ENCODE results near the gene TMPRSS2.
"Not testable (repeated sequence)": the region's sequence is repeated elsewhere in the genome, so short reads cannot be mapped to it uniquely, and the experiment has no call there.

Gene TMPRSS2

DNA sequence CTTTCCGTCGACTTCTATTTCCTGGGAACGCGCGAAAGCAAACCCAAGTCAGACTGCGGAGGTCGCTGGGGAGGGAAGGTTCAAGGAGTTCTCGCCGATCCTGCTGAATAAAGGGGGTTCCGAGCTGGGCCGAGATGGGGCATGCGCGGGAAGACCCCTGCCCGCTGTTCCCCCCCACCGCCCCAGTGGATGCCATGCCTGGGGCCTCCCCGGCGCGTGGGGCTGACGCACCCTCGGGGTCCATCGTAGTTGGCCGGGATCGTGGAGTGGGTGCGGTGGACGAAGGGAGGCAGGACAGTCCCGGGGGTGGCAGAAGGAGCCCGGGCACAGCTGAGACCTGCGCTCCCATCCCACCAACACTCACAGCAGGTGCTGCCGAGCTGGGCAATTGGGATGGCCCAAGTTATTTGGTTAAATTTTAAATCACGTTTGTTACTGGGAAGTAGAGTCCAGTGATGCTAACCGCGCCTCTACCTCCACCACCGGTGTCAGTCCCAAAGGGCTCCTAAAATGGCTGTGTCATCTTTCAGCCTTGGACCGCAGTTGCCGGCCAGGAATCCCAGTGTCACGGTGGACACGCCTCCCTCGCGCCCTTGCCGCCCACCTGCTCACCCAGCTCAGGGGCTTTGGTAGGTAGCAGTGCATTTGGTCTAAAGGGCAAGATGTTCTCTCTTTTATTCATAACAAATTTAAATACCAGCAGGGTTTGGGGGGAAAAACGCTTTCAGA, 81.1 kb downstream of the TMPRSS2 start:
- DNase-seq (ENCODE audit: low read depth) = no peak

DNA sequence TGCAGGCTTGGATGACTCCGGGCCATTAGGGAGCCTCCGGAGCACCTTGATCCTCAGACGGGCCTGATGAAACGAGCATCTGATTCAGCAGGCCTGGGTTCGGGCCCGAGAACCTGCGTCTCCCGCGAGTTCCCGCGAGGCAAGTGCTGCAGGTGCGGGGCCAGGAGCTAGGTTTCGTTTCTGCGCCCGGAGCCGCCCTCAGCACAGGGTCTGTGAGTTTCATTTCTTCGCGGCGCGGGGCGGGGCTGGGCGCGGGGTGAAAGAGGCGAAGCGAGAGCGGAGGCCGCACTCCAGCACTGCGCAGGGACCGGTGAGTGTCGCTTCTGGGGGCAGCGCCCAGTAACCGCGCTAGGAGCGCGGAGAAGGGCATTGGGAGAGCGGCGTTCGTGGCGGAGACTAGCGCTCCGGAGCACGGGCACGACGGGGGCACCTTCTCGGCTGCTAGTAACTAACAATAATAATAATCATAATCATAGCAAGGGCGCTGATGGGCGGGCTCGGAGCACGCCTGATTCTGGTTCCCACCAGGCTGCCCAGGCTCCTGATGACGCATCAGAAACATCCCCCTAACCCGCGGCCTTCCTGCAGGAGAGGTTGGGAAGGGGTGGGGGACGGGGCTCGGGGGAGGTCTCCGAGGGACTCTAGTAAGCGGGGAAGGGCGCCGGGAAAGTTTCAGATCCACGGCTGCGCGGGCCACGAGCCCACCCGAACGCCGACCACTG, 81.8 kb downstream of the TMPRSS2 start, which contains the start of gene MX1:
TSS of gene MX1 (plus strand) at position 286 of the 722 bp plus-strand sequence. CDS start 5,832 bp downstream, outside the sequence.
- DNase-seq (ENCODE audit: low read depth) = peak; percentile 54

DNA sequence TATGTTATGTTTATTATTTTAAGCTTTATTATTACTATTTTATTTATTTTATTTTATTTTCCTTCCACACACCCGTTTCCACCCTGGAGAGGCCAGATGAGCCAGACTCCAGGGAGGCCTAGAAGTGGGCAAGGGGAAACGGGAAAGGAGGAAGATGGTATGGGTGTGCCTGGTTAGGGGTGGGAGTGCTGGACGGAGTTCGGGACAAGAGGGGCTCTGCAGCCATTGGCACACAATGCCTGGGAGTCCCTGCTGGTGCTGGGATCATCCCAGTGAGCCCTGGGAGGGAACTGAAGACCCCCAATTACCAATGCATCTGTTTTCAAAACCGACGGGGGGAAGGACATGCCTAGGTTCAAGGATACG, 82.4 kb downstream of the TMPRSS2 start:
- DNase-seq (ENCODE audit: low read depth) = no peak

DNA sequence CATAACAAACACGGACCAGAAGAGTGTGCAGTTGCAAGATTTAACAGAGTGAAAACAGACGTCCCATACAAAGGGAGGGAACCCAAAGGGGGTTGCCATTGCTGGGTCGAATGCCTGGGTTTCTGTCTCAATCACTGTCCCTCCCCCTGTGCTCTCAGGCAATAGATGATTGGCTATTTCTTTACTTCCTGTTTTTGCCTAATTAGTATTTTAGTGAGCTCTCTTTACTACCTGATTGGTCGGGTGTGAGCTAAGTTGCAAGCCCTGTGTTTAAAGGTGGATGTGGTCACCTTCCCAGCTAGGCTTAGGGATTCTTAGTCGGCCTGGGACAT, 84.7 kb downstream of the TMPRSS2 start:
- not testable (repeated sequence) for DNase-seq (ENCODE audit: low read depth)

DNA sequence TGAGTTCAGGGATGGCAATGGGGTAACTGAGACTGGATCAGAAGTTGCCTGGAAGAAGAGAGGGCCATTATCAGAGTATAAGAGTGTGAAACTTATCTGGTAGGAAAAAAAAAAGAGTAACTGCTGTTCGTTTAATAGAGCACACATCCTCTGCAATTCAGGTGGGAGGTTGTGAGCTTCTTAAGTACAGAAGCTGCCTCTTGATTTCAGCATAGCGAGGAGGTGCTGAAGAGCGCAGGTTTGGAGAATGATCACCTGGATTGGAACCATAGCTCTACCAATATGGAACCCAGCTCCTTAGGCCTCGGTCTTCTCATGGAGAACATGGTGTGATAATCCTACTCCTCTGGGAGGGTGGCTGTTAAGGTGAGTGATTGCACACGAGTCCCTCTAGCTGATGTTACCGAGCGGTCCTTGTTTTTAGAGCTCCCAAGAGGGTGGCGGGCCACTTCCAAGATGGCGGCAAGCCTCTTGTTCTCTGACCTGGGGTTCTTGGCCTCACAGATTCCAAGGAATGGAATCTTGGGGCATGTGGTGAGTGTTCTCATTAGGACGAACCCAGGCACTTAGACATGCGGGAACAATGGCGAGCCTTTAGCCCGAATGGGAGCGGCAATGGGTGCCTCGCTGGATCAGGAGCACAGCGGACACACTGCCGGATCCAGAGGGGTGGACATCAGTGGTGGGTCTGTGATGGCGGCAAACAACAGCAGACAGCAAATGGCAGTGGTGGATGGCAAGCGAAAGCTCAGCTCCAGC, 85.2 kb downstream of the TMPRSS2 start:
- no peak for DNase-seq (ENCODE audit: low read depth)

DNA sequence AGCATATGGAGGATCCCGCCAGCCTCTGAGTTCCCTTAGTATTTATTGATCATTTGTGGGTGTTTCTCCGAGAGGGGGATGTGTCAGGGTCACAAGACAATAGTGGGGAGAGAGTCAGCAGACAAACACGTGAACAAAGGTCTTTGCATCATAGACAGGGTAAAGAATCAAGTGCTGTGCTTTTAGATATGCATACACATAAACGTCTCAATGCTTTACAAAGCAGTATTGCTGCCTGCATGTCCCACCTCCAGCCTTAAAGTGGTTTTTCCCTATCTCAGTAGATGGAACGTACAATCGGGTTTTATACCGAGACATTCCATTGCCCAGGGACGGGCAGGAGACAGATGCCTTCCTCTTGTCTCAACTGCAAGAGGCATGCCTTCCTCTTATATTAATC, 87.0 kb downstream of the TMPRSS2 start:
- not testable (repeated sequence) for DNase-seq (ENCODE audit: low read depth)

DNA sequence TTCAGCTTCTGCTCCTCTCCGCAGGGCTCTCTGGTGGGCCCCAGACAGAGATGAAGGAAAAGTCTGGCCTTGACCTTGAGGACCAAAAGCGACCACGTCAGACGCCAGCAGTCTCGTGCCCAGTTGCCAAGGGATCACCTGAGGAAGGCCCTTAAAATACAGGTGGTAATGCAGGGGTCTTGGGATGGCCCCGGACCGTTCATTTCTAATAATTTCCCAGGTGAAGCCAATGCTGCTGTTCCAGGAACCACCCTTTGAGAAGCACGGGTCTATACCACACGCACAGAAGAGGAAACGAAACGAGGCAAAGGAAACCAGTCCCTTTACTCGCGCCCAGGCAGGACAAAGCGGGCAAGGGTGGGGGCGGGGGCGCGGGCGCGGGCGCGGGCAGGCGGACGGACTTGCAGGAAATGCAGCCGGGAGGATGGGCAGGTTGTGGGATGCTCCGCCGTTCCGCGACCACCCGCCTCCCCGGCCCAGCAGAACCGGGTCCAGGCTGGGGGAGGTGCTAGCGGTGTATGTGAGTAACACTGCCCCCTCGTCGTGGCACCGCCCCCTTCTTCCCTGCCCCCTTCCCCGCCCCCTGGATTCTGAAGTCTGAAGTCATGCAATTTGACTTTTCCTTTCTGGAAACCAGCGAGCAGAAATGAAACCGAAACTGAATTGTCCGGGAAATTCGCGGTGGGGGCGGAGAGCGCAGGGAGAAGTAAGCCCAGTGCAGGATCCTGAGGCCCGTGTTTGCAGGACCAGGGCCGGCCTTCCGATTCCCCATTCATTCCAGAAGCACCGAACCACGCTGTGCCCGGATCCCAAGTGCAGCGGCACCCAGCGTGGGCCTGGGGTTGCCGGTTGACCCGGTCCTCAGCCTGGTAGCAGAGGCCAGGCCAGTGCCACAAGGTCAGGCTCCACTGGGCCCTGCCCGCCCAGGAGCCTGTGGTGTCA, 87.8 kb downstream of the TMPRSS2 start:
- no peak for DNase-seq (ENCODE audit: low read depth)

DNA sequence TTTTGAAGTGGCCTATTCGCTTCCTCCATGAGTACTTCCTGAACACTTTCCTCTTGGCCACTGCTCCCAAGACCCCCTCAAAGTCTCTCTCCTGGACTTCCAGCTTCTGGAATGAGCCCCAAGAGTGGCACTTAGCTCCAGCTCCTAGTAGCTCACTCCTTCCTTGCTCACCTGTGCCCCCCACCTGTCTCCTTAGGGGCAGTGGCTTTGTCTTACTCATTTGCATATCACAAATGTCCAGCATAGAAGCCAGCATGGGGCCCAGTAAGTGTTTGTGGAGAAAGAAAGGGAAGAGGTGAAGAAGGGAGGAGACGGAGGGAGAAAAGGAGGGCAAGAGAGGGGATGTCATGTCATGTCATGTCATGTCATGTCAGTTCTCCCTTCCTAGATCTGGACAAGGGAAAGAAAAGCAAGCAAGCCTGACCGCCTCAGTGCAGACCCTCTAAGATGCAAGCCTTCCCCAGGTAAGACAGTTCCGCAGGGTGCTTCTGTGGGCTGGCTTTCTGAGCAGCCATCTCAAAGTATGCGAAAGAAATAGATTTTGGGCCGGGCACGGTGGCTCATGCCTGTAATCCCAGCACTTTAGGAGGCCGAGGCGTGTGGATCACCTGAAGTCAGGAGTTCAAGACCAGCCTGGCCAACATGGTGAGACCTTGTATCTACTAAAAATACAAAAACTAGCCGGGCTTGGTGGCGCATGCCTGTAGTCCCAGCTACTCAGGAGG, 88.8 kb downstream of the TMPRSS2 start:
- DNase-seq (ENCODE audit: low read depth) = no peak

DNA sequence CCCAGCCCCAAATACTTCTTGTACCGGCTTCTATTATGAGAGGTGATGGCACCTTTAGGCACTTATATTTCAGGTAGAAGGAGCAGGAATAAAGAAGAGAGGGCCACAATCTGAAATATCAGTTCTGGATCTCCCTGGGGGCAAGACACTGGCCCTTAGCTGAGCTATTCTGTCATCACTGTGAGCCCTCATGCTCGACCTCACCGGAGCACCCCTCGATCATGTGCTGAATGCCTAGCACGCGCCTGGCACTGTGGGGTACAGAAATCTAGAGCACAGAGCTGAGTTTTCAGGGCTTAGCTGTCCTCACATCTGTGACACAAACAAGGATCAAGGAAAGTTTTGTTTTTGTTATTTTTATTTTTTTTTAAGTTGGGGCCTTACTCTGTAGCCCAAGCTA, 89.6 kb downstream of the TMPRSS2 start:
- no peak for DNase-seq (ENCODE audit: low read depth)

DNA sequence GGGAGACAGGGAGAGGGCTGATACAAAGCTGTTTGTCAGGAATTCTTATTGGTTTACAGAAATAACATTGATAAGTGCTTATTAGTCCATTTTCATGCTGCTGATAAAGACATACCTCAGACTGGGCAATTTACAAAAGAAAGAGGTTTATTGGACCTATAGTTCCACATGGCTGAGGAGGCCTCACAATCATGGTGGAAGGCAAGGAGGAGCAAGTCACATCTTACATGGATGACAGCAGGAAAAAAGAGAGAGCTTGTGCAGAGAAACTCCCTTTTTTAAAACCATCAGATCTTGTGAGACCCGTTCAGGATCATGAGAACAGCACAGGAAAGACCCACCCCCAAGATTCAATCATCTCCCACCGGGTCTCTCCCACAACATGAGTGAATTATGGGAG, 90.5 kb downstream of the TMPRSS2 start:
- not testable (repeated sequence) for DNase-seq (ENCODE audit: low read depth)
